ENCODE results near the gene TTC3. TPM values are rescaled to one million over a fixed set of nuclear protein-coding genes. Genes with fewer than 3 reads are reported as not detected.

The TTC3 gene
- total RNA-seq, 1 experiment from 2014 or later: 29.0 TPM

- TF ChIP-seq JAZF1 (CRISPR knock-in tag; IDR thresholded peaks at IDR 0.05) (no peak), GTF2I (CRISPR knock-in tag; conservative IDR thresholded peaks at IDR 0.05) (no peak), GRHL2 (CRISPR knock-in tag; IDR thresholded peaks at IDR 0.05; ENCODE audit: insufficient replicate concordance, severe bottlenecking) (no peak), NFYB (CRISPR knock-in tag; conservative IDR thresholded peaks at IDR 0.05; ENCODE audit: low read depth) (no peak), MXD4 (CRISPR knock-in tag; IDR thresholded peaks at IDR 0.05; ENCODE audit: borderline replicate concordance) (no peak), ZNF416 (CRISPR knock-in tag; IDR thresholded peaks at IDR 0.05) (no peak), AR (CRISPR knock-in tag; IDR thresholded peaks at IDR 0.05) (no peak), FOXP1 (CRISPR knock-in tag; IDR thresholded peaks at IDR 0.05; ENCODE audit: borderline replicate concordance) (no peak), ZNF317 (CRISPR knock-in tag; IDR thresholded peaks at IDR 0.05; ENCODE audit: borderline replicate concordance, low read depth) (no peak), E2F4 (CRISPR knock-in tag; IDR thresholded peaks at IDR 0.05; ENCODE audit: borderline replicate concordance, low read depth) (no peak), STAT6 (CRISPR knock-in tag; conservative IDR thresholded peaks at IDR 0.05; ENCODE audit: low read depth) (no peak), E2F5 (CRISPR knock-in tag; IDR thresholded peaks at IDR 0.05) (no peak), ZBTB43 (CRISPR knock-in tag; IDR thresholded peaks at IDR 0.05) (no peak)
- Mint-ChIP-seq H3K4me3 (no peak overlapping the region), H3K4me1 (peaks cover 40% of the 10 kb centered on the region), H3K27ac (peak overlapping the region; percentile 33; the same call in 1 of the 2 replicates), H3K36me3 (peaks cover 10% of the 10 kb centered on the region; the same call in 1 of the 2 replicates), H3K9me3 (no peaks in the 10 kb centered on the region), H3K27me3 (ENCODE audit: low read depth) (no peaks in the 10 kb centered on the region)
- peak; percentile 84 for ATAC-seq
- ChIA-PET CTCF (no interaction called here), POLR2A (no interaction called here)
- DNase-seq (ENCODE audit: low spot score): no peak
These were observed 171.5 kb downstream of the TTC3 start for GRCh38 chr21:37244501-37245095.

- ATAC-seq (peak; percentile 83), DNase-seq (ENCODE audit: low spot score) (peak; percentile 25)
- Mint-ChIP-seq H3K27me3 (ENCODE audit: low read depth) (no peaks in the 10 kb centered on the region), H3K9me3 (no peaks in the 10 kb centered on the region), H3K36me3 (peaks cover 10% of the 10 kb centered on the region; the same call in 1 of the 2 replicates), H3K4me1 (peaks cover 40% of the 10 kb centered on the region), H3K27ac (peak overlapping the region; percentile 55), H3K4me3 (no peak overlapping the region)
- no peak for TF ChIP-seq NFYB (CRISPR knock-in tag; conservative IDR thresholded peaks at IDR 0.05; ENCODE audit: low read depth)
- no peak for TF ChIP-seq ZNF232 (CRISPR knock-in tag; IDR thresholded peaks at IDR 0.05)
- no peak for TF ChIP-seq GTF2I (CRISPR knock-in tag; conservative IDR thresholded peaks at IDR 0.05)
- no peak for TF ChIP-seq CREB1 (CRISPR knock-in tag; IDR thresholded peaks at IDR 0.05)
- TF ChIP-seq ZNF416 (CRISPR knock-in tag; IDR thresholded peaks at IDR 0.05): no peak
- no peak for TF ChIP-seq USF2 (CRISPR knock-in tag; IDR thresholded peaks at IDR 0.05)
- no peak for TF ChIP-seq ZNF138 (CRISPR knock-in tag; conservative IDR thresholded peaks at IDR 0.05)
- no peak for TF ChIP-seq NR2C2 (CRISPR knock-in tag; IDR thresholded peaks at IDR 0.05)
- no peak for TF ChIP-seq ZBTB43 (CRISPR knock-in tag; IDR thresholded peaks at IDR 0.05)
- TF ChIP-seq ZNF281 (CRISPR knock-in tag; IDR thresholded peaks at IDR 0.05): no peak
- ChIA-PET CTCF (interaction anchor here (1.2 kb wide), 1 partner anchor 68 kb away, joined by 3 read pairs; no protein-coding TSS in a partner anchor), POLR2A (no interaction called here)
These were observed 172.1 kb downstream of the TTC3 start for GRCh38 chr21:37245151-37245550.

Data from WTC11 (cell line).